KMS-11 (cell line): Measurements from ENCODE around the gene ECPAS.
"Not testable (repeated sequence)": the region's sequence is repeated elsewhere in the genome, so short reads cannot be mapped to it uniquely, and the experiment has no call there.

Experiments used
- H2AFZ ChIP-seq: fragments of 200-600 bp; sonication (generic); 2 replicates; pipeline ENCODE4 v1.6.1; 2016; ENCODE audit warnings: antibody characterized with exemption, mixed run types, low read depth
- H3K27ac ChIP-seq: fragments of 200-600 bp; sonication (generic); 2 replicates; pipeline ENCODE4 v1.6.1; 2016; ENCODE audit warnings: mild to moderate bottlenecking, mixed run types
- H3K27me3 ChIP-seq: fragments of 200-600 bp; sonication (generic); 2 replicates; pipeline ENCODE4 v1.6.1; 2017; ENCODE audit warnings: mild to moderate bottlenecking, low read depth, mixed run types, moderate library complexity; ENCODE audit not compliant: insufficient read depth
- H3K36me3 ChIP-seq: fragments of 200-600 bp; sonication (generic); 2 replicates; pipeline ENCODE4 v1.6.1; 2017; ENCODE audit warnings: mild to moderate bottlenecking, mixed run types; ENCODE audit not compliant: insufficient read depth
- H3K4me1 ChIP-seq: fragments of 200-600 bp; sonication (generic); 2 replicates; pipeline ENCODE4 v1.6.1; 2016; ENCODE audit warnings: mild to moderate bottlenecking, low read depth, mixed run types; ENCODE audit not compliant: poor library complexity, severe bottlenecking
- H3K4me2 ChIP-seq: fragments of 200-600 bp; sonication (generic); 2 replicates; pipeline ENCODE4 v1.7.0; 2016; ENCODE audit warnings: mild to moderate bottlenecking, mixed run types
- H3K4me3 ChIP-seq: fragments of 200-600 bp; sonication (generic); IDR thresholded peaks from 2 replicates; pipeline ENCODE4 v1.6.1; 2017; ENCODE audit warnings: low read depth, low read length, mixed read lengths; ENCODE audit not compliant: insufficient read depth
- H3K79me2 ChIP-seq: fragments of 200-600 bp; sonication (generic); 2 replicates; pipeline ENCODE4 v1.6.1; 2016; ENCODE audit warnings: low read depth, mixed run types; ENCODE audit not compliant: insufficient read depth
- H3K9ac ChIP-seq: fragments of 200-600 bp; sonication (generic); 2 replicates; pipeline ENCODE4 v1.6.1; 2016; ENCODE audit warnings: mild to moderate bottlenecking, mixed run types
- H4K20me1 ChIP-seq: fragments of 200-600 bp; sonication (generic); 2 replicates; pipeline ENCODE4 v1.6.1; 2016; ENCODE audit warnings: mild to moderate bottlenecking, mixed run types; ENCODE audit not compliant: insufficient read depth
- CTCF ChIP-seq: fragments of 200-600 bp; sonication (generic); conservative IDR thresholded peaks from 2 replicates; pipeline ENCODE4 v1.6.1; 2017; ENCODE audit warnings: low read depth, mild to moderate bottlenecking, antibody characterized with exemption, low read length, moderate library complexity, mixed read lengths

Gene ECPAS

DNA sequence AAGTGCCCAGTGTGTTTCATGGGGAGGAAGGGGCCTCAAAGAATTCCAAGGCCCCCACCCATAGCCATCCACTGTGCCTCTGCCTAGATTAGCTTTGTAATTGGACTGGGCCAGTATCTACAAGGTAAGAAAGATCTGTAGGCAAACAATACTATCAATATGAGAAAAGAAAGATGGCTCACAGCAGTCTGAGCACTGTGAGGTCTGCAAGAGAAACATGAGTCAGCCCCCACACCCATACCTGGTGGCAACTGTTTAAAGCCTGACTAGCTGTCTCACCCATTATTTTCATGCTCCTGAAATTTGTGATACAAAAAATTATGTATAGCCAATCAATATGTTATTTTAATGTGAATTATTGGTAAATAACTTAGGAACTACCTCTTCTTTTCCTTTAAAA is 30.8 kb upstream of the ECPAS start:
- H3K4me1 ChIP-seq, result no peaks in the 10 kb centered on the region
- no peak overlapping the region for H3K4me2 ChIP-seq
- H2AFZ ChIP-seq, result no peak overlapping the region
- H3K9ac ChIP-seq, result no peak overlapping the region
- H3K79me2 ChIP-seq, result no peaks in the 10 kb centered on the region
- H3K36me3 ChIP-seq, result no peaks in the 10 kb centered on the region
- TF ChIP-seq CTCF, result no peak
- H3K27ac ChIP-seq, result no peak overlapping the region
- no peaks in the 10 kb centered on the region for H3K27me3 ChIP-seq
- no peaks in the 10 kb centered on the region for H4K20me1 ChIP-seq
- H3K4me3 ChIP-seq, result no peak overlapping the region

DNA sequence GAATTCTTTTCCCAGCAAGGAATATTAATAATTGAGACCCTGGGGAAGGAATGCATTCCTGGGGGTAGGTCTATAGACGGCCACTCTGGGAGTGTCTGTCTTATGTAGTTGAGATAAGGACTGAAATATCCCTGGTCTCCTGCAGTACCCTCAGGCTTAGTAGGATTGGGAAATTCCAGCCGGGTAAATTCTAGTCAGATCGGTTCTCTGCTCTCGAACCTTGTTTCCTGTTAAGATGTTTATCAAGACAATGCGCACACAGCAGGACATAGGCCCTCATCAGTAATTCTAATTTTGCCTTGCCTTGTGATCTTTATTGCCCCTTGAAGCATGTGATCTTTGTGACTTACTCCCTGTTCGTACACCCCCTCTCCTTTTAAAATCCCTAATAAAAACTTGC is 27.4 kb upstream of the ECPAS start:
- H3K9ac ChIP-seq, H3K4me2 ChIP-seq, H3K27me3 ChIP-seq, H2AFZ ChIP-seq, H3K36me3 ChIP-seq, H3K4me1 ChIP-seq, H4K20me1 ChIP-seq, H3K27ac ChIP-seq, H3K4me3 ChIP-seq, H3K79me2 ChIP-seq: not testable (repeated sequence)

DNA sequence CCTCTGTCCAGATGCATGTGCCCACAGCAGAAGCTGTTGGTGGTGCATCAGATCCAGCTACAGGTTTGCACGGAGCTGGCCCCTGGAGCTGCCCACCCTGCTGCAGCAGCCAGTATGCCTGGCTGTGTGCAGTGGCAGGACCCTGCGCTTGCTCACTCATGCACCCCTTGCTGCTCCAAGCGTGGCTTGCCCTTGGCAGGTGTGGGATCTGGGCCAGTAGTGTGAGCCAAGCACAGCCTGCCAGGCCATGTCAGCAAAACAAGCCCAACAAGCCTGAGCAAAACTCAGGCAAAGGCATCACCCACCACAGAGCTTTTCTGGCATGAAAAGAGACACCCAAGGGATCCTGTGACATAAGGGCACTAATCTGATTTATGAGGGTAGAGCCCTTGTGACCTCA is 18.3 kb upstream of the ECPAS start:
- TF ChIP-seq CTCF, result no peak
- peaks cover 4% of the 10 kb centered on the region for H3K4me1 ChIP-seq
- no peak overlapping the region for H3K27ac ChIP-seq
- H3K4me2 ChIP-seq, result no peak overlapping the region
- no peaks in the 10 kb centered on the region for H3K27me3 ChIP-seq
- H4K20me1 ChIP-seq, result no peaks in the 10 kb centered on the region
- H3K4me3 ChIP-seq, result no peak overlapping the region
- H3K9ac ChIP-seq, result no peak overlapping the region
- no peak overlapping the region for H2AFZ ChIP-seq
- H3K79me2 ChIP-seq, result no peaks in the 10 kb centered on the region
- no peaks in the 10 kb centered on the region for H3K36me3 ChIP-seq

DNA sequence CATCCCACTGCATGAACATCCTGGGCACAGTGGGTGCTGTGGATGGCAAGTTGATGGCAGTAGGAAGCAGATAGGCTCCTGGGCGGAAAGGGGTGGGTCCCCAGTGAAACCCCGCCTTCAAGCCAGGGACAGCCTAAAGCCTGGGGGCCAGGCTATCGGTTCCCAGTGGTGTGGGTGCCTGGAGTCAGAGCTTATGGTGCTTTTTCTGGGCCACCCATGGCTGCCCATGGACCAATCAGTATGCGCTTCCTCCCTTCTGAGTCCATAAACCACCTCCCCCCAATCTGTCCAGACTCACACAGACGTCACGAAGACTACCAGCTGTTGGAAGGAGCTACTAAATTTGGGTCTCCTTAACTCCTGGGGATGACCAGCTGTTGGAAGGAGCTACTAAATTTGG is 17.5 kb upstream of the ECPAS start:
- no peak overlapping the region for H3K4me3 ChIP-seq

DNA sequence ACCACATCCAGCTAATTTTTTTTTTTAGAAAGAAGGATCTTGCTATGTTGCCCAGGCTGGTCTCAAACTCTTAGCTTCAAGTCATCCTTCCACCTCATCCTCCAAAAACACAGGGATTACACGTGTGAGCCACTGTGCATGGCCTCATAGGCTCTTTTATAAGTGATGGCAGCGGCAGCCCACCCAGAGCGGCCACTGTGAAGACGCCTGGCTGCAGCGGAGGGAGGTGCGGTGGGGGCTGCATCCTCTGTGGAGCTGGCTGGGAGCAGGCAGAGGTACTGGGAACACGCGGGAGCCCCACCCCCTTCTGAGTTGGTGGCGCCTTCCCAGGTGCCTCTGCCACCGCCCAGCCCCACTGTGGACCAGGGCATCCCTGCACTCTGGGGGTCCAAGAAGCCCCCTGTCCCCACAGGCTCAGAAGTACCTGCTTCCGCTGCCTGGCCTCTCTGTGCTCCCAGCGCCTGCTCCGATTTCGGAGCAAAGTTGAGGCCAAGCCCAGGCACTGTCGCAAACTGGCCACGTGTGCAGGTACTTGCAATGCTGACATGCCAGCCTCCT is 16.9 kb upstream of the ECPAS start:
- Histone ChIP-seq H3K27me3 (no peaks in the 10 kb centered on the region), H3K4me2 (no peak overlapping the region), H3K9ac (no peak overlapping the region), H3K36me3 (no peaks in the 10 kb centered on the region), H3K79me2 (no peaks in the 10 kb centered on the region), H3K4me1 (peaks cover 4% of the 10 kb centered on the region), H3K27ac (no peak overlapping the region), H2AFZ (no peak overlapping the region), H3K4me3 (no peak overlapping the region), H4K20me1 (no peaks in the 10 kb centered on the region)
- TF ChIP-seq CTCF, result no peak

More for the DNA sequence above, 17.5 kb upstream of the ECPAS start:
- Histone ChIP-seq H4K20me1 (no peaks in the 10 kb centered on the region), H3K9ac (no peak overlapping the region), H3K4me1 (peaks cover 4% of the 10 kb centered on the region), H3K4me2 (no peak overlapping the region), H3K36me3 (no peaks in the 10 kb centered on the region), H3K79me2 (no peaks in the 10 kb centered on the region), H3K27ac (no peak overlapping the region), H2AFZ (no peak overlapping the region), H3K27me3 (no peaks in the 10 kb centered on the region)
- TF ChIP-seq CTCF, result no peak

- H3K36me3 ChIP-seq, H3K27me3 ChIP-seq, H2AFZ ChIP-seq, H3K9ac ChIP-seq, H3K4me2 ChIP-seq, H4K20me1 ChIP-seq, H3K79me2 ChIP-seq, H3K27ac ChIP-seq, H3K4me1 ChIP-seq, H3K4me3 ChIP-seq: not testable (repeated sequence)
These were observed 13.0 kb upstream of the ECPAS start for GRCh38 chr9:111497196-111497595.
